Stimulated activated CD8-positive, alpha-beta memory T cell treated with anti-CD3 and anti-CD28 coated beads, Interleukin-4, amount 100 ng/mL, for 48 hours (primary cell): ENCODE results near the gene PABPC3.

ENCODE experiments used
- DNase-seq: peaks from one replicate; pipeline ENCODE4 v3.0.0-alpha.2; 2020

The PABPC3 gene

DNA sequence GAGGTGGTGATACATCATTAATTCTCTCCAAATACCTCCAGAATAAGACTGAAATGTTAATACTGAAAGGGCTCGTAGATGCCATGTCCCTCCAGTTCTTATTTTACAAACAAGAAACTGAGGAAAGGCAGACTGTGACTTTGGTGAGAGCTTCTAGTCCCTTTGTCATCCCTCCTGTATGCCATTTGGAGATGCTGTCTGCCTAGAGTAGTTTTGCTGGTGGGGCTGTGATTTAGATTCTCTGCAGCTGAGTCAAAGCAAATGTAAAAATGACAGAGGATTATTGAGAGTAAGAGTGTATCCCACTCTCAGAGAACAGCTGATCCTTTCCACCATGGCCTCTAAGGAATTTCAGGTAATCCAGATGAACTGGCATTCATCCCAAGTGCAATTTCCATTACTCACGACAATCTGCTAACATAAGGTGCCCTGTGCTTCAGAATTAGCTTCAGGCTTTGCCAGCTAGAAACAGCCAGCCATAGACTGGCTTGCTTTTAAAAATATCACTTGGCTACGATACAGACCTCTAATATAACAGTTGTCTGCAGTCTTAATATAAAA is 16.8 kb downstream of the PABPC3 start:
- DNase-seq, result no peak

DNA sequence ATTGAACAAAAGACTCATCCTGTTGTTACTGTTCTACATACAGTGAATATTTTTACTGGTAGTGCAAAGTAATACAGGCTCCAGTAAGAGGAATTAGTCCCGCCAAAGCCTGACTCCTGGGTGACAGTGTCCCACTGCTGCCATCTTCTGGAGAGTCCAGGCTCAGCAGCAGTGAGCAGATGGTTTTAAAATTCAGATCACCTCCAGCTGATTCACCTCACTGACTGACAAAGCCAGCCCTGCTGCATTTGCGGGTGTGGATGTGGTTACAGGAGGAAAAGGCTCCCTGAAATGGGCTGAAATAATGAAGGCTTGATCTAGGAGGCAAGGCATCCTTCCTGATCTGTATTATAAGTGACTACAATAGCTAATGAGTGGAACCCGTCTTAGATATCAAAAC is 18.3 kb downstream of the PABPC3 start:
- DNase-seq, result peak; percentile 75

DNA sequence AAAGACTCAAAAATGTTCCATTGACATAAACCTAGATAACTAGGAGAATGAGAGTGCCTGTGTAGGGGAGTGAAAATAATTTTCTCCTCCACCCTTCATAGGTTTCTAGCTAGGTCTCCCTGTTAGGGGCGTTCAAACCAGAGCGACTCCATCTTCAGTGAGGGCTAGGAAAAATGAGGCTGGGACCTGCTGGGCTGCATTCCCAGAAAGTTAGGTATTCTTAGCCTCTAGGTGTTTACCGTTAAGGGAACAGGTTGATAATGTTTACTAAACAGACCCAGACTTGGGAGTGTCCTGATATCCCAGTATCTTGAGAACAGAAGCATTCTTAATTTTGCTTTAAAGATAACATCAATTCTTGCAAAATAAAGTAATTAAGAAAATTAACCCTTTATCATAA is 20.1 kb downstream of the PABPC3 start:
- no peak for DNase-seq

DNA sequence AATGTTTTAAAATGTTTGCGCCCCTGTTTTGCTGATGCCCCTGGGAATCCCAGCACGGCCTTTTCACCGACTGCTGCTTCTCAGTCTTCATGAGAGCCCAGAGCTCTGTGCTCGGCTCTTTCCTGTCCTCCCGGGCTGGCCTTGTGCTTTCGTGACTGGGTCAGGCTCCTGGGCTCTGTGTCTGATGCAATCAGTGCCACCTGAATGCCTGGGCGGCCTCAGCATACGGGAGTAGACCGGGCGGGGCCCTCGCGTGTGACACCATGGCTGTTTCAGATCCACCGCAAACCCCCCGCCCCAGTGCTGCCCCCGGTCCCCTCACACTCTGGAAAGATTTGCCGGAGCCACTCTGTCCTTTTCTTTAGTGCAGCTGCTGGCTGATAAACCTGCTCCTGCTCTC is 21.4 kb downstream of the PABPC3 start:
- DNase-seq, result no peak

DNA sequence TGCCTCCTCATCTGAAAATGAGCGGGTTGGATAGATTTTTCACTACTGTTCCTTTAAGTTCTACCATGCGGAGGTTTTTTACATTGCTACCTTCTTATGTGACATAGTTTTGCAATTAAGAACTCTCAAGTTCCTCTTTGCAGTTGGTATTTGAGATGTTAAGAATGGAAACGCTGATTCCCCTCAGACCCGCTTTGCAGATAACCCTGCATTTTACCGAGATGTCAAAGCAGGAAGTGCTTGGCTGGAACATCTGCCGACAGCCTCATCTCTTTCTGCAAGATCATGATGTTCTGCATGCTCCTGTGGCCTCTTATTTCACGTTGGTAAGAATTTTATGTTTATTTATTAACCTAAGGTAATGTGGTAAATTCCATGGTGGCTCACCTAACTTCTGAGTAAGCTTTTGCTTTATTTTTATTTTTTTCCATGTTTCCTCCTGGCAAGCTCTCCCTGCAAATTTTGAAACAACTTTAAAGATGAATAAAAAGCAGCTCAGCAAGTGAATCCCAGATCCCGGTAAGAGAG is 22.5 kb downstream of the PABPC3 start:
- no peak for DNase-seq

DNA sequence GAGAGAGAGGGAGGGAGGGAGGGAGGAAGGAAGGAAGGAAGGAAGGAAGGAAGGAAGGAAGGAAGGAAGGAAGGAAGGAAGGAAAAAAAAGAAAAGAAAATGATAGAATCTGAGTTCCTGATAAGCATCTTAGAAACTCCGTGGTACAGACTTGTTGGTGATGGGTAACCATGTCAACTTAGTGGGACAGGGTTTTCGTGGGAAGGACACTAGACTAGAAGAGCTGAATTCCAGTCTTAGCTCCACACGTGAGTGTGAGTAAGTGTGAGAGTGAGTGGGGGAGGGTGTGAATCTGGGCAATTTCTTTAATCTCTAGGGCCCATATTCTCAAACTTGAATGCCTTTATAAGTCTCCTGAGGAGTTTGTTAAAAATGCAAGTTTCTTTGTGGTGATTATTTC is 35.0 kb downstream of the PABPC3 start:
- no peak for DNase-seq

DNA sequence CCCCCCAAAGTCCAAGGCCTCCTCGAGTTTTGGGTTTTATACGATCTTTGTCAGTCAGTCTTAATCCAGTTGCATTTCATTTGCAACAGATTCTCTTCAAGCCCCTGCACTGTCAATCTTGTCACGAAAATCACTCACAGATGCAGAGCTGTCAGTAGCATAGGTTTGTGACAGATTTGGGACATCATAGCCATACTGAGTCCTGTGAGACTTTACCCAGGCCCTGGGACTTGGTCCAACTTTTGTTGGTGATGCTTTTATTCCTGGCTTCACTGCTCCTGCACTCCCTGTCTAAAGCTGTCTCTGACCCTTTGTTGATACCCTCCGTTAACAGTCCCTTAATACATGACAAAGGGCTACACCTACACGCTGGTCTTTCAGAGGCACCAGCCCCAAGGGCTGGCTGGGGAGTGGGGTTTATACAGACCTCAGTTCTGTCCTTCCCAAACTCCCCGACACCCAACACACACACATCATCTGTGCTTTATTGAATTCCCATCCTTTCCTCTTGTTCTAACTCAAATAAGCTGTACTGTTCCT is 36.0 kb downstream of the PABPC3 start:
- DNase-seq, result no peak

DNA sequence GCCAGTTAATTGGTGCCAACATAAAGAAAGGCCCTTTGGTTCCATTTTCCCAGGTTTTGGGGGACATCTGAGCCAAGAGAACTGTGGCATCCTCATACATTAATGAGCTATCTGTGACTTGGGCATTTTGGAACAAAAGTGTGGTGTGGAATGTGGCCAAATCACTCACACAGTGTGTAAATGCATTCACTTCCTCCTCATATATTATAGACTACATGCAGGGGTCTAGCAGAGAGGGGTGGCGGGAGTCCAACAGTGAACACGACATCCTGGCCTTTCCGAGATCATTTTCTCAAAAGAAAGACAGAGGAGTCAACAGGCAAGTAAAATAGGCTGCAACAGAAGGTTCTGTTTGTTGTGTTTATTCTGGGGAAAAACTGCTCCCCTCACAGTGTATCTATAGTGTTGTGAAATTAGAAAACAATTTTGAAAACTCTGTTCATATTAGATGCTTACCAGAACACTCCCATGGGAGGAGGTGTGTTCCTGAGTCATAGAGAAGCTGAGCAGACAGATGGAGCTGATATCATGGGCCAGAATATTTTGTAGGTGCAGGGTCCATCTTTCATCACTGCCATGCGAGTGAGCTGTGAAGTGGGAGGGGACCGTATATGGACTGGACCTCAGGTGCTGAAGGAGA is 36.9 kb downstream of the PABPC3 start:
- no peak for DNase-seq

DNA sequence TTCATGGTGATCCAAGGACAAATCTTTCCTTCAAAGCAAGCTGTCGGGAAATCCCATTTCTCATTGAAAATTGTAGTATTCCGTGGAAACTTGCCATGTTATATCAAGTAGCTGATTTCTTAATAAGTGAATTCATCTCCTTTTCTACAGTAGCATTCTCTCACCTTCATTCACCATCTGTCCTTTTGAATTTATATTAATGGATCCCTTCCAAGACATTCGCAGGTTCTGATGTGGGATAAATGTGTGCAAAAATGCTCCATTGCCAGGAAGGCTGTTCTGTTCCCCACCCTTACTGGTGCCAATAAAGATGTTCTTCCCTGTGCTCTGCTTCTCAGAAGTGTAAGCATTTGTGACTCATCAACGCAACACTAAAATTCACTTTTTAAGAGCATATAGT is 40.0 kb downstream of the PABPC3 start:
- no peak for DNase-seq

DNA sequence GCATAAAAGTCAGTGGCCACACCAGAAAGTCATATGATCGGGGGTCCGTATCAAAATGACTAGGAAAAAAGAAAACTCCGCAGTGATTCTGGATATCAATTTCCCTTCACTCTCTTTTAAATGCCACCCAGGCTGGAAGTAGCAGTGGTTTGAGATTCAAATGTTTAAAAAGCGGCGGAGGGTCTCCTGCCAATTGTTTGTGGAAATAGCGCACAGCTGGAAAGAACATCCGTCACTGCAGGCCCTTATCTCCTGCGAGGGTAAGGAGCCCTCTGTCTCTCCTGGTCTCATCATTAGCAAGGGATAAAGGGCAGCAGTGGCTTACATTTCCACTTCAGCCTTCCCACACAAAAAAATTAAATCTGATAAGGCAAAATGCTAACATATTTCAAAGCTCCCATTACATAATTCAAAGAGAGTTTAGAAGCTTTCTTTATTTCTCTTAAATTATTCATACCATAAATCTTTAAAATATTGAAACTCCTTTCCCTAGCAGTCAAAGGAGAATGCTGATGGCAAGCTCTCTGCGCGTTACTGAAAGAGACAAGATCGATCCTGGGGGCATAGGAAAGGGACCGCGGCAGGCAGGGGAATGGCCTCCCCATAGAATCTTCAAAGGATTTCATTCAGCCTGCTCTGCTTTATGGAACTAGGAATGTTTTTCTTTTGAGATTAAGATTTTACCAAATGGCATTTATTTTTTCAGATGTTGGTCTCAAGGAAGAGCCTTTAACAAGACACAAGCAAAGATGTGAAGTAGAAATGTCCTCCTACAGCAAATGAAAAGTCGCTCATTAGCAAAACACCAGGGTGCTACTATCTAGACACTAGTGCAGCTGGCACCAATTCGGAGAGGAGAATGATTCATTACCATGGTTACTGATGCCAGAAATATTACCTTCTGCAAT is 41.2 kb downstream of the PABPC3 start:
- no peak for DNase-seq

DNA sequence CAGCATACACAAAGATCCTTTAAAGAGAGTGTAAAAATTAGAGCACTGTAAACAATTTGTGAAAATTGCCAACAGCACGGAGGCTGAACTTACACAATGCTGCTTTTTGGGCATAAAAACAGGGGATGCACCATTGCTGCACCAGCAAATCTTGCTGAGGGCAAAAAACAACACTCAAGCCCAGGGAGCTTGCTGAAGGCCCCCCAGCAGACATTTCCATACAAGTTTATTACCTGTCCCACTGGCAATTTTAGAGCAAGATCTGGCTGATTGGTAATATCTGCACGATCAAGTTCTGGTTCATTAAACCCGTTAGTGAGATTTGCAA is 41.8 kb downstream of the PABPC3 start:
- no peak for DNase-seq

DNA sequence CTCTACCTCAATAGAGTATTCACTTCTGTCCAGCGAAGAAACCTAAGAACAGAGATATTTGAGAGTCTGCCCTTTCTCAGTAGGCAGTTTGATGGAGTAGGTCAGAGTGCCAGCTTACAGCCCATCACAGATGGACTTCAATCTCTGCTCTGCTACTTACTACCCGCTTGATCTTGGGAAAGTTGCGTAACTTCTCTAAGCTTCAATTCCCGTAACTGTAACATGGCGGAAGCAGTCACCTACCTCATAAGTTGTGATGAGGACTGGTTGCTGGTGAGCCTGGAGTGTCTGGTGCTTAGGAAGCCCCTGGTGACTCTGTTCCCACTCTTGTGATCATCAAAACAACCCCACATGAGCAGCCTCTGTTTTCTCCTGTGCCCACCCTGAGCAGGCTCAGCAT is 45.1 kb downstream of the PABPC3 start:
- no peak for DNase-seq

DNA sequence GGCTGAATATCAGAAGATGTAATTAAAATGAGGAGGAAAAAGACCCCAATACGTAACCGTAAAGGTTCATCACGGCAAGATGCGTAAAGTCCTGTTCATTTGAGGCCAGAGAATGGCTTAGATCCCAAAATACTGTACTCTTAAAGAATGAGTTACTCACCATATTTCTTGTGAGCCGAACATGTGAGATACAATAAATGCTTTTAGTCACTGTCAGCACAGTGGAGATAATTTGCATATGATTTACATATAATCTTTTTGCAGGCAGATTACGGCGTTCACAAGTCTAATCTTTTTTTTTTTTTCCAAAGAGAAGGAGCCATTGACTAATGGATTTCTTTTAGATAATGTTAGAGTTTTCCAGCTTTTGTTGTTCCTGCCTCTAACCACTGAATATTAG is 47.8 kb downstream of the PABPC3 start:
- no peak for DNase-seq

DNA sequence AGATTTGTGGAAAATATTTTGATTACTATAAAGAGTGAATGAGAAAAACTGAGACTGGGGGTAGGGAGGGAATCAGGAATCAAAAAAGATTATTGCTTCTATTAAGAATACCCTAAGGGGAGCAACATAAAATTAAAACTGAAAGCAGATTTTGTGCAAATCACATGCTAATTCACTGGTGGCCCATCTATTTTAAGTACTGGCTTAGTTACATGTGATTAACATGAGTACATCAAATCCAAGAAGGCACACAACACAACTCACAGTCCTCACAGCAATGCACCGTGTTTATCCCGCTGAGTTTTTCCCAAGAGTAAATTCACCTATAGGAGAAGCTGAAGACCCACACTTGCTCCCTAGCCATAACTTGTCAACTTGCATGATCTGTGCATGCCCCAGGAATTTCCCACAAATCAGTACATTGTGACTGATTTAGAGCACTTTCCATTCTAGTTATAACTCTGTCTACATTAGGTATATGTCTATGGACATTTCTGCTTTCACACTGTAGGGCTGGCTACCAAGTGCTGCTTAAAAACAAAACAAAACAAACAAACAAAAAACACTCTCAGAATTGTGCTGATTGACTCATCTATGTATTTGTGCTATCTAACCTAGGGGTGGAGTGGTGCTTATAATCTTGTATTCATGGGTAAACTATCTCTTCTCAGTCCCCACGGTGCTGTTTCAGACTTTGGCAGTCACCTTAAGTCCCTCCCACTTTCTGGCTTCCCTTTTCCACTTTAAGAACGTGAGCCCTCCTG is 51.9 kb downstream of the PABPC3 start:
- DNase-seq, result no peak

DNA sequence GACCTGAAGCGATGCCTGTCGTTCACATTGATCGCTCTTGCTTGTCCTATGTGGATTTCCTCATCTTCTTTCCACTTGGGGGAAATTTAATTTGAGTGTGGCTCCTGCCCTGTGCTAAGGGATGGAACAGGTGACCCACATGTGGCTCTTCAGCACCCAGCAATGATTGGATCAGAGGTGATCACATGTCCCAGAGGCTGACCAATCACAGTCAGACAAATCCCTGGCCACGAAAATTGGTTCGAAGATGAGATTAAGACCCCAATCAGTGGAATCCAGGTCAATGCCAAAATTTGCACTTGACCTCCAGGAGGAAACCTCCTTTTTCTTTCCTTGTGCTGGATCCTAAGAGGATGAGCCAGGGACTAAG is 52.5 kb downstream of the PABPC3 start:
- DNase-seq, result no peak
